Body of pancreas (tissue), 4 donors: ENCODE data around the gene AHCYL2.

Experiments used
- POLR2A ChIP-seq, 3 donors: fragments of 450-650 bp; IDR thresholded peaks; one replicate each; pipeline ENCODE4 v1.6.1; 2016; ENCODE audit warnings: antibody characterized with exemption in 3 of 3, mild to moderate bottlenecking in 2 of 3
- TF ChIP-seq, protein P1 (sequence below), 7 experiments: fragments of 450-650 bp in 4 of 7; fragments of 200-600 bp in 3 of 7; sonication (generic) in 3 of 7; IDR thresholded peaks; one replicate each; pipeline ENCODE4 v1.5.1; 2016 to 2019; ENCODE audit warnings: antibody characterized with exemption in 7 of 7

GRCh38 chr7:129359176-129359575 lies 134.3 kb downstream of the AHCYL2 start:
- TF ChIP-seq, protein P1, sequence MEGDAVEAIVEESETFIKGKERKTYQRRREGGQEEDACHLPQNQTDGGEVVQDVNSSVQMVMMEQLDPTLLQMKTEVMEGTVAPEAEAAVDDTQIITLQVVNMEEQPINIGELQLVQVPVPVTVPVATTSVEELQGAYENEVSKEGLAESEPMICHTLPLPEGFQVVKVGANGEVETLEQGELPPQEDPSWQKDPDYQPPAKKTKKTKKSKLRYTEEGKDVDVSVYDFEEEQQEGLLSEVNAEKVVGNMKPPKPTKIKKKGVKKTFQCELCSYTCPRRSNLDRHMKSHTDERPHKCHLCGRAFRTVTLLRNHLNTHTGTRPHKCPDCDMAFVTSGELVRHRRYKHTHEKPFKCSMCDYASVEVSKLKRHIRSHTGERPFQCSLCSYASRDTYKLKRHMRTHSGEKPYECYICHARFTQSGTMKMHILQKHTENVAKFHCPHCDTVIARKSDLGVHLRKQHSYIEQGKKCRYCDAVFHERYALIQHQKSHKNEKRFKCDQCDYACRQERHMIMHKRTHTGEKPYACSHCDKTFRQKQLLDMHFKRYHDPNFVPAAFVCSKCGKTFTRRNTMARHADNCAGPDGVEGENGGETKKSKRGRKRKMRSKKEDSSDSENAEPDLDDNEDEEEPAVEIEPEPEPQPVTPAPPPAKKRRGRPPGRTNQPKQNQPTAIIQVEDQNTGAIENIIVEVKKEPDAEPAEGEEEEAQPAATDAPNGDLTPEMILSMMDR (IDR thresholded peaks at IDR 0.05) = no peak
- no peak for TF ChIP-seq POLR2A (IDR thresholded peaks at IDR 0.05)
